ENCODE results near the gene FOXO6. TPM values are rescaled to one million over a fixed set of nuclear protein-coding genes. Genes with fewer than 3 reads are reported as not detected.

FOXO6 gene
- total and polyA plus RNA-seq, 2 donors from 2014 or later = 0.47 to 1.0 TPM

DNA sequence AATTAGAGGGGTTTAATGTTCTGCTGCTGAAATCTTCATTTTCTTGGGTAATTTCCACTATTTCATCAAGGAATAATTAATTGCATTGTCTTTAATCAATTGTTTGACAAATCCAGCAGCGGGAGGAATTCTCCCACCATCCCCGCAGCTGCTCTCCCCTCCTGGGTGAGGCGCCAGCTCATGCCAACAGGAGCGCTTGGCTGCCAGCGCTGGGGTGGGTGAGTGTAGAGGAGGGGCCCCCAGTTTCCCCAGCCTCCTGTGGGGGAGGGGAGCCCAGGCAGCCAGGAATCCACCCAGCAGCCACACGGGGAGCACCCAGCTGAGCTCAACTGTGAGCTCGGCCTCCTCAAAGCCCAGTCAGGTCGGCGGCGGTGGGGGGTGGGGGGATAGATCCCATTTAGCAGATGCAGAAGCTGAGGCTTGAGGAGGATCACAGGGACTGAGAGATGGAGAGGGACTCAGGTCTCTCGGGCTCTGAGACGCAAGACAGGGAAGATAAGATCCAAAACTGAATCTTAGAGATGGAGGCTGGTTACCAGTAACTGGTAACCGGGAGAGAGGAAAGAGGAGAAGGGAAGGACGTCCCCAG is 46.5 kb downstream of the FOXO6 start:
- no peak for DNase-seq
- TF ChIP-seq, protein P1, sequence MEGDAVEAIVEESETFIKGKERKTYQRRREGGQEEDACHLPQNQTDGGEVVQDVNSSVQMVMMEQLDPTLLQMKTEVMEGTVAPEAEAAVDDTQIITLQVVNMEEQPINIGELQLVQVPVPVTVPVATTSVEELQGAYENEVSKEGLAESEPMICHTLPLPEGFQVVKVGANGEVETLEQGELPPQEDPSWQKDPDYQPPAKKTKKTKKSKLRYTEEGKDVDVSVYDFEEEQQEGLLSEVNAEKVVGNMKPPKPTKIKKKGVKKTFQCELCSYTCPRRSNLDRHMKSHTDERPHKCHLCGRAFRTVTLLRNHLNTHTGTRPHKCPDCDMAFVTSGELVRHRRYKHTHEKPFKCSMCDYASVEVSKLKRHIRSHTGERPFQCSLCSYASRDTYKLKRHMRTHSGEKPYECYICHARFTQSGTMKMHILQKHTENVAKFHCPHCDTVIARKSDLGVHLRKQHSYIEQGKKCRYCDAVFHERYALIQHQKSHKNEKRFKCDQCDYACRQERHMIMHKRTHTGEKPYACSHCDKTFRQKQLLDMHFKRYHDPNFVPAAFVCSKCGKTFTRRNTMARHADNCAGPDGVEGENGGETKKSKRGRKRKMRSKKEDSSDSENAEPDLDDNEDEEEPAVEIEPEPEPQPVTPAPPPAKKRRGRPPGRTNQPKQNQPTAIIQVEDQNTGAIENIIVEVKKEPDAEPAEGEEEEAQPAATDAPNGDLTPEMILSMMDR (IDR thresholded peaks at IDR 0.05; ENCODE audit: borderline replicate concordance, extremely low read depth, insufficient read depth) = no peak
- intact Hi-C loops (cut with DNase I) = no loop called here
- no peaks in the 10 kb centered on the region for H3K36me3 ChIP-seq (ENCODE audit: control insufficient read depth in 2 of 3, insufficient read depth in 3 of 3, low read length in 3 of 3)
- H3K9me3 ChIP-seq (ENCODE audit: control insufficient read depth in 2 of 3, insufficient read depth in 1 of 3, low read length in 3 of 3) = no peaks in the 10 kb centered on the region
- H3K4me3 ChIP-seq (ENCODE audit: low read length in 3 of 3) = no peak overlapping the region
- no peak overlapping the region for H3K27ac ChIP-seq (ENCODE audit: low read depth in 2 of 2, low read length in 2 of 2)
- H3K27me3 ChIP-seq (ENCODE audit: control insufficient read depth, insufficient read depth, low read length) = no peaks in the 10 kb centered on the region
- no peak overlapping the region for H3K9ac ChIP-seq (ENCODE audit: low read length in 3 of 3)
- FAIRE-seq = no peak
- H3K4me1 ChIP-seq (ENCODE audit: control insufficient read depth in 2 of 3, insufficient read depth in 2 of 3, low read depth in 1 of 3, low read length in 3 of 3) = no peaks in the 10 kb centered on the region

- Histone ChIP-seq H3K36me3 (ENCODE audit: control insufficient read depth in 2 of 3, insufficient read depth in 3 of 3, low read length in 3 of 3) (no peaks in the 10 kb centered on the region), H3K9ac (ENCODE audit: low read length in 3 of 3) (no peak overlapping the region), H3K27ac (ENCODE audit: low read depth in 2 of 2, low read length in 2 of 2) (no peak overlapping the region), H3K9me3 (ENCODE audit: control insufficient read depth in 2 of 3, insufficient read depth in 1 of 3, low read length in 3 of 3) (no peaks in the 10 kb centered on the region), H3K27me3 (ENCODE audit: control insufficient read depth, insufficient read depth, low read length) (no peaks in the 10 kb centered on the region), H3K4me1 (ENCODE audit: control insufficient read depth in 2 of 3, insufficient read depth in 2 of 3, low read depth in 1 of 3, low read length in 3 of 3) (no peaks in the 10 kb centered on the region), H3K4me3 (ENCODE audit: low read length in 3 of 3) (no peak overlapping the region)
- no peak for DNase-seq
- intact Hi-C loops (cut with DNase I) = no loop called here
- TF ChIP-seq, protein P1 (IDR thresholded peaks at IDR 0.05; ENCODE audit: borderline replicate concordance, extremely low read depth, insufficient read depth) = no peak
- no peak for FAIRE-seq
Observed at GRCh38 chr1:41408691-41409090, 47.5 kb downstream of the FOXO6 start.

DNA sequence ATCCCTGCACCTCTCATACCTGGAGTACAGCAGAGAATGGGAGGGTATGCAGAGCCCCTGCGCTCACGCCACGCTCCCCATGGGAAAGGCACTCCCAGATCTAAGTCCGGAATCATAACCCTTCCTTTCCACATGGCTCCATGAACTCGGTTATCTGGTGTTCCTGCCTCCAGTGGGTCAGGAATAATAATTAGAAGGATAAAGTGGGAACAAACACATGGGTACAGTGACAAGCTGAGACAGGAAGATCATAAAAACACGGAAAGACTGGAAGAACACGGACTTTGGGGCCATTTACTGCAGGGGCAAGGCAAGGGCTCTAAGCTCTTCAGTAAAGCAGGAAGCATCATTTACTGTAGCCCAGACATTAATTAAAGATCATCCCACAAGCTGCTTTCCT is 48.6 kb downstream of the FOXO6 start:
- intact Hi-C loops (cut with DNase I) = no loop called here
- H3K27ac ChIP-seq (ENCODE audit: low read depth in 2 of 2, low read length in 2 of 2) = no peak overlapping the region
- no peaks in the 10 kb centered on the region for H3K27me3 ChIP-seq (ENCODE audit: control insufficient read depth, insufficient read depth, low read length)
- no peak overlapping the region for H3K4me3 ChIP-seq (ENCODE audit: low read length in 3 of 3)
- no peak for FAIRE-seq
- H3K9ac ChIP-seq (ENCODE audit: low read length in 3 of 3) = no peak overlapping the region
- no peaks in the 10 kb centered on the region for H3K36me3 ChIP-seq (ENCODE audit: control insufficient read depth in 2 of 3, insufficient read depth in 3 of 3, low read length in 3 of 3)
- no peaks in the 10 kb centered on the region for H3K4me1 ChIP-seq (ENCODE audit: control insufficient read depth in 2 of 3, insufficient read depth in 2 of 3, low read depth in 1 of 3, low read length in 3 of 3)
- no peak for DNase-seq
- TF ChIP-seq, protein P1 (IDR thresholded peaks at IDR 0.05; ENCODE audit: borderline replicate concordance, extremely low read depth, insufficient read depth) = no peak
- no peaks in the 10 kb centered on the region for H3K9me3 ChIP-seq (ENCODE audit: control insufficient read depth in 2 of 3, insufficient read depth in 1 of 3, low read length in 3 of 3)

DNA sequence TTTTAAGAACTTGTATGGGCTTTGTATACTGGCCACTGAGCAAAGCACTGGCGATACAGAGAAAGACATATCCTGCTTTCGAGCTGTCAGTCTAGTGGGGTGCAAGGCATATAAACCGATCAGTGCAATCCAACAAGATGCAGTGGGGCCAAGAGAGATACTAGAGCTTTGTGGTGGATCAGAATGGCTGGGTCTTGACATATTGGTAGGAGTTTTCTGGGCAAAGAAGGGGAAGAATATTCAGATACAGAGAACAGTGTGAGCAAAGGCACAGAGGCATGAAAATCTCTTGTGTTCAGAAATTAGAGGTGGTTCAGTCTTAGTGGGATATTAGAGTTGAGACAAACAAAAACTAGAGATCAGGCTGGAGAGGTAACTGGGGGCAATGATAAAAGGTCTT is 49.2 kb downstream of the FOXO6 start:
- H3K27ac ChIP-seq (ENCODE audit: low read depth in 2 of 2, low read length in 2 of 2) = no peak overlapping the region
- FAIRE-seq = no peak
- no peaks in the 10 kb centered on the region for H3K9me3 ChIP-seq (ENCODE audit: control insufficient read depth in 2 of 3, insufficient read depth in 1 of 3, low read length in 3 of 3)
- no peak for DNase-seq
- intact Hi-C loops (cut with DNase I) = no loop called here
- no peaks in the 10 kb centered on the region for H3K36me3 ChIP-seq (ENCODE audit: control insufficient read depth in 2 of 3, insufficient read depth in 3 of 3, low read length in 3 of 3)
- TF ChIP-seq, protein P1 (IDR thresholded peaks at IDR 0.05; ENCODE audit: borderline replicate concordance, extremely low read depth, insufficient read depth) = no peak
- no peaks in the 10 kb centered on the region for H3K4me1 ChIP-seq (ENCODE audit: control insufficient read depth in 2 of 3, insufficient read depth in 2 of 3, low read depth in 1 of 3, low read length in 3 of 3)
- no peaks in the 10 kb centered on the region for H3K27me3 ChIP-seq (ENCODE audit: control insufficient read depth, insufficient read depth, low read length)
- no peak overlapping the region for H3K4me3 ChIP-seq (ENCODE audit: low read length in 3 of 3)
- H3K9ac ChIP-seq (ENCODE audit: low read length in 3 of 3) = no peak overlapping the region

Data from kidney (tissue), 14 donors.